B cell (primary cell): ENCODE data around the gene RPL13. TPM values are rescaled to one million over a fixed set of nuclear protein-coding genes. Genes with fewer than 3 reads are reported as not detected.

Source experiments
- ATAC-seq: fragments of 200-7000 bp; cut with Tn5 transposase; one replicate; pipeline ENCODE4 v1.10.0; 2021; ENCODE audit warnings: low read depth, mild to moderate bottlenecking, moderate number of reproducible peaks, moderate library complexity
- CTCF ChIA-PET: fragments of 350-600 bp; sonication (Branson Sonifier 250); formaldehyde crosslinking; loops from one replicate; lab custom pipeline; 2021; ENCODE audit warnings: antibody characterized with exemption, inconsistent platforms; lab: Charles Lee
- POLR2A ChIA-PET: fragments of 350-600 bp; sonication (Branson Sonifier 250); formaldehyde crosslinking; loops from one replicate; lab custom pipeline; 2021; ENCODE audit warnings: antibody characterized with exemption; lab: Charles Lee
- DNase-seq: peaks from one replicate; pipeline ENCODE4 v3.0.0; 2013
- H2AFZ ChIP-seq: 2 replicates; pipeline ENCODE4 v1.6.1; 2012; ENCODE audit warnings: mild to moderate bottlenecking, low read depth, low read length; ENCODE audit not compliant: insufficient read depth, poor library complexity, severe bottlenecking
- H3K27ac ChIP-seq, 2 donors: 1 replicate in 1 of 2; 2 replicates in 1 of 2; pipeline ENCODE4 v1.5.1; 2012 to 2013; ENCODE audit warnings: low read length in 2 of 2, mild to moderate bottlenecking in 2 of 2, moderate library complexity in 1 of 2
- H3K27me3 ChIP-seq, 4 experiments: fragments of 200-600 bp in 1 of 4; sonication (generic) in 1 of 4; replicated peaks in 1 of 4; 1 replicate in 2 of 4; 2 replicates in 2 of 4; pipeline versions ENCODE4 v1.6.1 to v1.7.0; 2013 to 2016; ENCODE audit warnings: low read length in 3 of 4, mild to moderate bottlenecking in 2 of 4, mixed read lengths in 1 of 4, moderate library complexity in 1 of 4; ENCODE audit not compliant: insufficient read depth in 4 of 4, control insufficient read depth in 3 of 4; ENCODE audit errors: control extremely low read depth in 1 of 4
- H3K36me3 ChIP-seq, 2 experiments: replicated peaks in 1 of 2; 1 replicate in 1 of 2; 2 replicates in 1 of 2; pipeline versions ENCODE4 v1.6.1 to v1.7.1; 2013; ENCODE audit warnings: low read length in 1 of 2; ENCODE audit not compliant: insufficient read depth in 2 of 2, control insufficient read depth in 1 of 2; ENCODE audit errors: control extremely low read depth in 1 of 2, extremely low read depth in 1 of 2
- H3K4me1 ChIP-seq, 2 donors: fragments of 200-600 bp in 1 of 2; sonication (generic) in 1 of 2; 1 replicate in 1 of 2; 2 replicates in 1 of 2; pipeline versions ENCODE4 v1.5.1 to v1.6.1; 2013 to 2017; ENCODE audit warnings: low read length in 2 of 2; ENCODE audit not compliant: control insufficient read depth in 2 of 2, insufficient read depth in 2 of 2
- H3K4me2 ChIP-seq: replicated peaks from 2 replicates; pipeline ENCODE3; 2012; ENCODE audit warnings: mild to moderate bottlenecking, low read depth, low read length; ENCODE audit not compliant: poor library complexity, severe bottlenecking
- H3K4me3 ChIP-seq, 5 experiments: fragments of 200-600 bp in 1 of 5; sonication (generic) in 1 of 5; 1 replicate in 3 of 5; 2 replicates in 2 of 5; pipeline versions ENCODE4 v1.5.1 to v1.7.0; 2011 to 2016; ENCODE audit warnings: low read length in 4 of 5, mild to moderate bottlenecking in 4 of 5, low read depth in 2 of 5, control low read depth in 1 of 5, moderate library complexity in 1 of 5; ENCODE audit not compliant: insufficient read depth in 1 of 5; ENCODE audit errors: control extremely low read depth in 1 of 5, extremely low read depth in 1 of 5
- H3K79me2 ChIP-seq: fragments of 200-600 bp; sonication (generic); one replicate; pipeline ENCODE4 v1.6.0; 2016; ENCODE audit warnings: low read length; ENCODE audit not compliant: control insufficient read depth, insufficient read depth
- H3K9ac ChIP-seq: fragments of 200-600 bp; sonication (generic); 2 replicates; pipeline ENCODE4 v1.6.1; 2017; ENCODE audit warnings: mild to moderate bottlenecking, low read length, moderate library complexity
- H3K9me3 ChIP-seq, 3 donors: one replicate each; pipeline versions ENCODE4 v1.6.1 to v1.7.1; 2013; ENCODE audit warnings: low read length in 2 of 3; ENCODE audit not compliant: control insufficient read depth in 2 of 3, insufficient read depth in 1 of 3; ENCODE audit errors: control extremely low read depth in 1 of 3
- H4K20me1 ChIP-seq: 2 replicates; pipeline ENCODE4 v1.6.0; 2012; ENCODE audit warnings: mild to moderate bottlenecking, low read length; ENCODE audit not compliant: insufficient read depth, control insufficient read depth, poor library complexity, severe bottlenecking
- H3K27ac Mint-ChIP-seq: one replicate; pipeline ENCODE4 v1.8.0; 2021; ENCODE audit warnings: mixed read lengths
- H3K27me3 Mint-ChIP-seq: one replicate; pipeline ENCODE4 v1.8.0; 2021; ENCODE audit warnings: mixed read lengths
- H3K4me1 Mint-ChIP-seq: one replicate; pipeline ENCODE4 v1.8.0; 2021; ENCODE audit warnings: mixed read lengths
- H3K4me3 Mint-ChIP-seq: one replicate; pipeline ENCODE4 v1.8.0; 2021; ENCODE audit warnings: mixed read lengths
- H3K9me3 Mint-ChIP-seq: one replicate; pipeline ENCODE4 v1.8.0; 2022; ENCODE audit warnings: mixed read lengths; ENCODE audit not compliant: insufficient read depth
- EZH2 ChIP-seq: IDR thresholded peaks from 2 replicates; pipeline ENCODE4 v1.6.1; 2012; ENCODE audit warnings: borderline replicate concordance, low read depth, mild to moderate bottlenecking, moderate library complexity, low read length; ENCODE audit not compliant: insufficient read depth, poor library complexity, severe bottlenecking
- WGBS: methylation state at CpG from one replicate; pipeline ENCODE4 v1.1.5; 2013; ENCODE audit warnings: missing lambda C conversion rate; ENCODE audit not compliant: insufficient coverage; 5-methylcytosine and 5-hydroxymethylcytosine counted together
- intact Hi-C: fragments of 100-400 bp; cut with micrococcal nuclease; formaldehyde crosslinking; loops from one replicate; pipeline ENCODE4 v1.10.0; 2022
- polyA plus RNA-seq: library from polyadenylated mRNA; depleted of rRNA; stranded (reverse); fragments of >200 nt; gene quantifications from 2 replicates; pipeline ENCODE4 v1.2.3, GENCODE V29; 2012
- total RNA-seq, 2 donors: library from RNA; stranded (reverse); fragments of 120-200 nt in 1 of 2; gene quantifications; 1 replicate in 1 of 2; 2 replicates in 1 of 2; pipeline versions ENCODE4 v1.2.3 to v1.2.4, GENCODE V29; 2013 to 2022
- TF ChIP-seq, protein P1 (sequence below): fragments of 200-600 bp; IDR thresholded peaks from one replicate; pipeline ENCODE4 v1.8.0; 2022; ENCODE audit warnings: antibody characterized with exemption, mild to moderate bottlenecking

Gene RPL13
- total and polyA plus RNA-seq, 2 donors (not counting 1 experiment from before 2014, with no cell fraction given) = 3,184 to 11,676 TPM

DNA sequence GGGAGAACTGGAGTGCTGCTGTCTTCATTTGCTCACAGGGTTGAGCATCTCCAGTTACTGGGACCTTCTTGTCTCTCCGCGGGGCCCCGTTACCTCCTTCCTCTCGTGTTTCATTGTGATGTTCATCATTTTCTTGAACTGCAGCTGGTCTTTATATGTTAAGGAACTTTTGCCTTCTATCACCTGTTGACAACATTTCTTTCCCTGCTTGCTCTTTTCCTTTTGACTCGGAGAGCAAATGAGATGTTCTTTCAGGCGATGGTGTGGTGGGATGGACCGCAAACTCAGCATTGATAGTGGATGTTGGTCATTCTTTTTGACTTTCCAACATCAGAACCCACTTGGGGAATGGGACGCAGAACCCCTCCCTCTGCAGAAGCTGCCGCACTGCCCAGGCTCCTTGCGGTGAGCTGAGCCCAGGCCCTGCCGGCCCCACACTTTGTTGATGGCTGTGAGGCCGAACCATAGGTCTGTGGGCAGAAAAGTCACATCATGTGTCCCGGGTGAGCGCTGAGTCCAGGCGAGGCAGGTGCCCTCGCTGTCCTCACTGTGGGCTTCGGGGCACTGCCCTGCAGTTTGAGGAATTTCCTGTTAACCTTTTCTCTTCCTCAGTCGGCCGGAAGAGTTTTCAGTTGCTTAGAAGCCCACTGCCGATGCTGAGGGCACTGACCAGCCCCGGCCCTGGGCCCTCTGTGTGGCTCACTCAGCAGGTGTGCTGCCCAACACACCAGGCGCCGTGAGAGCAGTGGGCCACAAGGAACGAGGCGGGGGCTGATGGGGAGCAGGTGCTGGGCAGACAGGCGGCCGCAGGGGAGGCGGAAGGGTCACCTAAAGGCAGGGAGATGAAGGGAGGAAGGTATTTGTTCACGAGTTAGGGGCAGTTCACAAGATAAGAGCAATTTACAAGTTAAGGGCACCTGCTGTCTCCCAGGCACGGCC, 7.4 kb downstream of the RPL13 start:
- peaks cover 0 to 9% (median 0%) of the 10 kb centered on the region in 4 experiments for H3K27me3 ChIP-seq
- 93% methylated on average over 23 of the region's 30 CpGs for WGBS
- no peak overlapping the region for H3K4me3 ChIP-seq
- H3K4me1 ChIP-seq = peaks cover 35 to 38% of the 10 kb centered on the region in 2 donors
- H3K79me2 ChIP-seq = no peaks in the 10 kb centered on the region
- no peak overlapping the region for H3K27ac Mint-ChIP-seq
- ChIA-PET POLR2A (interaction anchor here (0.6 kb wide), 1 partner anchor 381 kb away, joined by 5 read pairs; no protein-coding TSS in a partner anchor), CTCF (no interaction called here)
- no peaks in the 10 kb centered on the region for H3K9me3 ChIP-seq
- no peak for TF ChIP-seq EZH2
- TF ChIP-seq, protein P1, sequence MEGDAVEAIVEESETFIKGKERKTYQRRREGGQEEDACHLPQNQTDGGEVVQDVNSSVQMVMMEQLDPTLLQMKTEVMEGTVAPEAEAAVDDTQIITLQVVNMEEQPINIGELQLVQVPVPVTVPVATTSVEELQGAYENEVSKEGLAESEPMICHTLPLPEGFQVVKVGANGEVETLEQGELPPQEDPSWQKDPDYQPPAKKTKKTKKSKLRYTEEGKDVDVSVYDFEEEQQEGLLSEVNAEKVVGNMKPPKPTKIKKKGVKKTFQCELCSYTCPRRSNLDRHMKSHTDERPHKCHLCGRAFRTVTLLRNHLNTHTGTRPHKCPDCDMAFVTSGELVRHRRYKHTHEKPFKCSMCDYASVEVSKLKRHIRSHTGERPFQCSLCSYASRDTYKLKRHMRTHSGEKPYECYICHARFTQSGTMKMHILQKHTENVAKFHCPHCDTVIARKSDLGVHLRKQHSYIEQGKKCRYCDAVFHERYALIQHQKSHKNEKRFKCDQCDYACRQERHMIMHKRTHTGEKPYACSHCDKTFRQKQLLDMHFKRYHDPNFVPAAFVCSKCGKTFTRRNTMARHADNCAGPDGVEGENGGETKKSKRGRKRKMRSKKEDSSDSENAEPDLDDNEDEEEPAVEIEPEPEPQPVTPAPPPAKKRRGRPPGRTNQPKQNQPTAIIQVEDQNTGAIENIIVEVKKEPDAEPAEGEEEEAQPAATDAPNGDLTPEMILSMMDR = no peak
- intact Hi-C loops = loop anchor here (10.0 kb wide), 1 partner anchor 883 kb away; the partner anchor contains the start of gene SNAI3
- DNase-seq = no peak
- no peak overlapping the region for H3K4me3 Mint-ChIP-seq
- peaks cover 2 to 22% of the 10 kb centered on the region in 2 experiments for H3K36me3 ChIP-seq
- H3K4me1 Mint-ChIP-seq = peaks cover 42% of the 10 kb centered on the region
- H3K9ac ChIP-seq = no peak overlapping the region
- no peak overlapping the region for H3K4me2 ChIP-seq
- no peaks in the 10 kb centered on the region for H3K9me3 Mint-ChIP-seq
- H2AFZ ChIP-seq = no peak overlapping the region
- no peak overlapping the region for H3K27ac ChIP-seq
- peaks cover 34% of the 10 kb centered on the region for H4K20me1 ChIP-seq
- ATAC-seq = no peak
- peaks cover 8% of the 10 kb centered on the region for H3K27me3 Mint-ChIP-seq
